GM19452 (cell line): Measurements from ENCODE around the gene FAM120A.

Experiments used
- ATAC-seq: cut with Tn5 transposase; IDR thresholded peaks from one replicate; pipeline ENCODE4 v1.9.1; 2021; ENCODE audit not compliant: unreplicated experiment

The FAM120A gene

GRCh38 chr9:93576258-93577077 lies 125.0 kb downstream of the FAM120A start, which contains the start of gene PHF2:
TSS of gene PHF2 (plus strand) at chr9:93576584. CDS start at chr9:93576774, 190 bp downstream.
- ATAC-seq: no peak

GRCh38 chr9:93577078-93577974 lies 125.8 kb downstream of the FAM120A start:
- no peak for ATAC-seq

GRCh38 chr9:93577975-93578682 lies 126.6 kb downstream of the FAM120A start:
- ATAC-seq: no peak

- no peak for ATAC-seq
Measured at GRCh38 chr9:93578844-93579243, 127.4 kb downstream of the FAM120A start.

- no peak for ATAC-seq
Measured at GRCh38 chr9:93579711-93580516, 128.4 kb downstream of the FAM120A start.

GRCh38 chr9:93580654-93581380 lies 129.3 kb downstream of the FAM120A start:
- ATAC-seq: no peak

GRCh38 chr9:93582115-93582514 lies 130.6 kb downstream of the FAM120A start:
- no peak for ATAC-seq

- no peak for ATAC-seq
Measured at GRCh38 chr9:93582550-93582949, 131.1 kb downstream of the FAM120A start.

GRCh38 chr9:93585259-93585658 lies 133.8 kb downstream of the FAM120A start:
- no peak for ATAC-seq

- no peak for ATAC-seq
Measured at GRCh38 chr9:93585695-93586094, 134.2 kb downstream of the FAM120A start.

- ATAC-seq: no peak
Measured at GRCh38 chr9:93586290-93587057, 135.0 kb downstream of the FAM120A start.

GRCh38 chr9:93587284-93587650 lies 135.8 kb downstream of the FAM120A start:
- ATAC-seq: no peak

GRCh38 chr9:93587651-93588347 lies 136.3 kb downstream of the FAM120A start:
- ATAC-seq: no peak

- no peak for ATAC-seq
Measured at GRCh38 chr9:93588641-93589609, 137.4 kb downstream of the FAM120A start.

- no peak for ATAC-seq
Measured at GRCh38 chr9:93589688-93590087, 138.2 kb downstream of the FAM120A start.

GRCh38 chr9:93590609-93591234 lies 139.2 kb downstream of the FAM120A start:
- no peak for ATAC-seq
